Measurements from ENCODE around the gene SPANXN3. TPM values are rescaled to one million over a fixed set of nuclear protein-coding genes. Genes with fewer than 3 reads are reported as not detected.
"Not testable (repeated sequence)": the region's sequence is repeated elsewhere in the genome, so short reads cannot be mapped to it uniquely, and the experiment has no call there.

The SPANXN3 gene, protein sequence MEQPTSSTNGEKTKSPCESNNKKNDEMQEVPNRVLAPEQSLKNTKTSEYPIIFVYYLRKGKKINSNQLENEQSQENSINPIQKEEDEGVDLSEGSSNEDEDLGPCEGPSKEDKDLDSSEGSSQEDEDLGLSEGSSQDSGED
- not detected for polyA plus RNA-seq (2013, experiment 1 of 2; ENCODE audit: insufficient read length)
- polyA plus RNA-seq (2013, experiment 2 of 2; ENCODE audit: insufficient read length), result not detected

DNA sequence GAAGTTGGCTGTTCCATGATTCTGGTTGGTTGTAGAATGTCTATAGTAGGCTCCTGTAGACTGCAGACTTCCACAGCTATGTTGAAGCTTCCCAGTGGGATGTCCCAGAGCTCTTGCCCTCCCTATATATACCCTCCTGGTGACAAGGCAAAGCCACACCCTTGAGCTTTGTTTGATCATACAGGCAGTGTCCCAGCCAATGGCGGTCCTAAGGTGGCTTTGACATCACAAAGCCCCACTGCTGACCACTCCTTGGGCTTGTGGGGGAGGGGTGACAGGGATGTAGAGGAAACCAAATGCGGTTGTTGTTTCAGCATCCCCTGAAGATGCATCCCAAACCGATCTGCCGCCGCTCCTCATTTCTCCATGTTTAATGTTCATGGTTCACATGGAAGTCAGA lies at the start of gene SPANXN3:
Gene SPANXN3 (minus strand): TSS at position 101 of the 400 bp plus-strand sequence. CDS start 84 bp downstream, at position 17.
- not testable (repeated sequence) for DNase-seq

GRCh38 chrX:143536176-143536575 lies 18.9 kb upstream of the SPANXN3 start:
- DNase-seq, result no peak

GRCh38 chrX:143502196-143502595 lies 15.1 kb downstream of the SPANXN3 start:
- not testable (repeated sequence) for DNase-seq

DNA sequence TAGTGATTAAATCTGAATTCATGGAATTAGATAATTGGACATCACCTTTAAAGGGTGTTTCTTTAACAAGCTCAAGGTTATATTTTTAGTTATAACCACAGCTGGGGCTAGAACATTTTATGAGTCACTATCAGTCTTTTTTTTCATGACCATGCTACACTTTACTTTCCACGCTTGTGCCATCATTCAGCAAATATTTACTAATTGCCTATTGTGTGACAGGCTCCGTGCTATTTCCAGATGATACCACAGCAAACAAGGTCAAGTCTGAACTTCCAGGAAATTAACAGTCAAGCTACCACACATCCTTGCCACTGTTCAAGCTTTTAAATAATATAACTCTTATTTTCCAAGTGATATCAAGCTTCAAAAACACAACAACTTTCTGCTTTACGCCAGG lies 16.5 kb downstream of the SPANXN3 start:
- DNase-seq, result no peak

- DNase-seq, result no peak
These were observed 31.2 kb downstream of the SPANXN3 start for GRCh38 chrX:143486105-143486504.

- no peak for DNase-seq
These were observed 40.5 kb downstream of the SPANXN3 start for GRCh38 chrX:143476751-143477150.

DNA sequence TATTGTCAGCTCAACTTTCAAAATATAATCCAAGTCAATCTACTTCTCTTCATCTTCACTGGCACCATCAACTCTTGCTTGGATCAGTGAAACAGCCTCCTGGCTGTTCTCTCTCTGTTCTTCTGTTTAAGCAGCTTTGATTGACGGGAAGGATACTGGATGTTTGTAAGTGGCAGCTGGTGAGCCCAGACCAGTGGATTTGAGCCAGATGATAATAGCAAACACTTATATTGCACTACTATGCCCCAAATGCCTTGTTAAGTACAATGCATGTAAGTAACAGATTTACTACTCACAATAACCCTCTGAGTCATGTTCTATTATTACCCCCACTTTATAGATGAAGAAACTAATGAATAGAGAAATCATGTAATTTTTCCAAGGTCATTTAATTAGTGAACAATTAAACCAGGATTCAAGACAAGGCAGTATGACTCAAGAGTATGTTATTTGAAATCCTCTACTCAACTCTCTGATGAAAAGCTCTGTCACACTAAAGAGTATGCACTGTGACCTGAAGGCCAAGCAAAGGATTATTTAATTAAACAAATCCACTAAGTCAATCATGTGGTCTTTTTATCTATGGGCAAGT lies 44.8 kb downstream of the SPANXN3 start:
- DNase-seq, result no peak

DNA sequence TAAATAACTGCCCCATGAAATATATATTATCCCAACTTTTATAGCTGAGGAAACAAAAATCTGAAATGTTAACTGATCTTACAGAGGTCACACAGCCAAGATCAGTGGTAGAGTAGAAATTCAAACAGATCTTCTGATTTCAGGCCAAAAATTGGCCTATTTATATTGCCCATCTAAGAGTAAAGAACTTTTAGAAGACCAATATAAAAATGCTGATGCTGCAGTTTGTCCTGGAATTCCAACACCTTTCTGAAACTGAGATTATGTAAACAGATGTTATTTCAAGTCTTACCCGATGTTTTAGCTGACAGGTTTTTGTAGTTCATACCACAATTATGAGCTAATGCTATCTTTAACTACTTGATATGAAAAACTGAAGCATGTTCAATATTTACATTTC lies 51.1 kb downstream of the SPANXN3 start:
- no peak for DNase-seq

DNA sequence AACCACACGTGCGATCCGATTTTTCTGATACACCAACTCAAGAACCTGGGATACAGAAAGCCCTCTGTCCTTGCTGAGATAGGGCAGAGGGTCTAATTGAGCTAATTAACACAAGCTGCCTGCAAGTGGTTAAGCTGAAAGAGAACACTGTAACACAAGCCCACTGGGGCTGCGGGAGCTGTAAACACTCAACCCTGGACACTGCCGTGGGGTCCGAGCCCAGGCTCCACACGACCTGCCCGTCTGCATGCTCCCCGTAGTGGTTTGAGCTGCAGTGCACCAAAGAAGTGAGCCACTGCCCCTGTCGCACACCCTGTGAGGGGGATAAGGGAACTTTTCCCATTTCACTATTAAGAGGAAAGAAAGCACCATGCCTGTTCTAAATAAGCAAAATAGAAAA lies 54.6 kb downstream of the SPANXN3 start:
- no peak for DNase-seq

- no peak for DNase-seq
These were observed 55.7 kb downstream of the SPANXN3 start for GRCh38 chrX:143461606-143462005.
